Mesenchymal stem cell (in vitro differentiated cells and primary cell): ENCODE measurements around the gene SMIM12.
"Not testable (repeated sequence)": the region's sequence is repeated elsewhere in the genome, so short reads cannot be mapped to it uniquely, and the experiment has no call there.

Source experiments
- DNase-seq: peaks from one replicate; pipeline ENCODE4 v3.0.0-alpha.2; 2013
- H2AFZ ChIP-seq: one replicate; pipeline ENCODE4 v1.6.1; 2013; ENCODE audit warnings: low read depth, mild to moderate bottlenecking, control low read depth, inconsistent platforms, low read length, moderate library complexity
- H2AK5ac ChIP-seq: 2 replicates; pipeline ENCODE4 v1.6.1; 2013; ENCODE audit warnings: low read length, moderate library complexity, mild to moderate bottlenecking, inconsistent platforms; ENCODE audit not compliant: severe bottlenecking
- H2BK120ac ChIP-seq: one replicate; pipeline ENCODE4 v1.6.1; 2013; ENCODE audit warnings: low read depth, mild to moderate bottlenecking, inconsistent platforms, low read length, moderate library complexity
- H2BK12ac ChIP-seq, 2 experiments: one replicate each; pipeline ENCODE4 v1.6.1; 2013; ENCODE audit warnings: inconsistent platforms in 2 of 2, low read length in 2 of 2, mild to moderate bottlenecking in 2 of 2, moderate library complexity in 2 of 2, control low read depth in 1 of 2
- H2BK15ac ChIP-seq: one replicate; pipeline ENCODE4 v1.6.1; 2013; ENCODE audit warnings: mild to moderate bottlenecking, low read depth, inconsistent platforms; ENCODE audit not compliant: poor library complexity, severe bottlenecking
- H2BK5ac ChIP-seq: 2 replicates; pipeline ENCODE4 v1.6.1; 2013; ENCODE audit warnings: low read depth, mild to moderate bottlenecking, low read length, control low read depth, inconsistent platforms; ENCODE audit not compliant: poor library complexity, severe bottlenecking
- H3K14ac ChIP-seq, 2 experiments: one replicate each; pipeline ENCODE4 v1.6.1; 2013; ENCODE audit warnings: inconsistent platforms in 2 of 2, low read length in 2 of 2, control low read depth in 1 of 2, mild to moderate bottlenecking in 1 of 2, moderate library complexity in 1 of 2
- H3K18ac ChIP-seq, 2 experiments: one replicate each; pipeline ENCODE4 v1.6.1; 2013; ENCODE audit warnings: inconsistent platforms in 2 of 2, low read length in 2 of 2, control low read depth in 1 of 2, low read depth in 1 of 2, mild to moderate bottlenecking in 1 of 2
- H3K23ac ChIP-seq, 2 experiments: one replicate each; pipeline ENCODE4 v1.6.1; 2013; ENCODE audit warnings: inconsistent platforms in 2 of 2, low read length in 2 of 2, mild to moderate bottlenecking in 2 of 2, moderate library complexity in 2 of 2, control low read depth in 1 of 2
- H3K27ac ChIP-seq: 2 replicates; pipeline ENCODE4 v1.5.1; 2013; ENCODE audit warnings: mild to moderate bottlenecking, moderate library complexity, low read length, control low read depth, inconsistent platforms; ENCODE audit not compliant: poor library complexity, severe bottlenecking
- H3K27me3 ChIP-seq, 2 experiments: 2 replicates each; pipeline versions ENCODE4 v1.6.1 to v1.7.0; 2013; ENCODE audit warnings: low read length in 2 of 2, mild to moderate bottlenecking in 2 of 2, moderate library complexity in 2 of 2, control low read depth in 1 of 2, inconsistent platforms in 1 of 2; ENCODE audit not compliant: control insufficient read depth in 1 of 2, insufficient read depth in 1 of 2
- H3K36me3 ChIP-seq, 2 experiments: 2 replicates each; pipeline versions ENCODE4 v1.6.1 to v1.7.0; 2013; ENCODE audit warnings: low read length in 2 of 2, control low read depth in 1 of 2, inconsistent platforms in 1 of 2, low read depth in 1 of 2, mild to moderate bottlenecking in 1 of 2; ENCODE audit not compliant: insufficient read depth in 2 of 2, control insufficient read depth in 1 of 2
- H3K4ac ChIP-seq, 2 experiments: one replicate each; pipeline ENCODE4 v1.6.1; 2013; ENCODE audit warnings: inconsistent platforms in 2 of 2, low read length in 2 of 2, mild to moderate bottlenecking in 2 of 2, moderate library complexity in 2 of 2, control low read depth in 1 of 2, low read depth in 1 of 2
- H3K4me1 ChIP-seq: 2 replicates; pipeline ENCODE4 v1.6.1; 2013; ENCODE audit warnings: low read depth, low read length, control low read depth; ENCODE audit not compliant: control insufficient read depth, insufficient read depth
- H3K4me2 ChIP-seq: 2 replicates; pipeline ENCODE4 v1.6.1; 2013; ENCODE audit warnings: low read length, mild to moderate bottlenecking, inconsistent platforms; ENCODE audit not compliant: poor library complexity, severe bottlenecking
- H3K4me3 ChIP-seq, 2 experiments: 2 replicates each; pipeline versions ENCODE4 v1.5.1 to v1.7.0; 2013; ENCODE audit warnings: low read length in 2 of 2, mild to moderate bottlenecking in 2 of 2, control low read depth in 1 of 2, low read depth in 1 of 2; ENCODE audit not compliant: insufficient read depth in 1 of 2
- H3K79me1 ChIP-seq: replicated peaks from 2 replicates; pipeline ENCODE4 v1.6.1; 2013; ENCODE audit warnings: mild to moderate bottlenecking, control low read depth, low read length, inconsistent platforms; ENCODE audit not compliant: poor library complexity, severe bottlenecking
- H3K9ac ChIP-seq: 2 replicates; pipeline ENCODE4 v1.7.0; 2013; ENCODE audit warnings: mild to moderate bottlenecking, low read length, moderate library complexity
- H3K9me3 ChIP-seq: 2 replicates; pipeline ENCODE4 v1.7.0; 2013; ENCODE audit warnings: mild to moderate bottlenecking, low read length; ENCODE audit not compliant: control insufficient read depth
- H4K8ac ChIP-seq: one replicate; pipeline ENCODE4 v1.6.1; 2013; ENCODE audit warnings: inconsistent platforms, mild to moderate bottlenecking, low read length, moderate library complexity
- H4K91ac ChIP-seq: one replicate; pipeline ENCODE4 v1.6.1; 2013; ENCODE audit warnings: mild to moderate bottlenecking, low read length, inconsistent platforms
- WGBS: methylation state at CpG from one replicate; pipeline ENCODE4 v1.1.7; 2013; ENCODE audit warnings: mixed read lengths; 5-methylcytosine and 5-hydroxymethylcytosine counted together

Gene SMIM12

DNA sequence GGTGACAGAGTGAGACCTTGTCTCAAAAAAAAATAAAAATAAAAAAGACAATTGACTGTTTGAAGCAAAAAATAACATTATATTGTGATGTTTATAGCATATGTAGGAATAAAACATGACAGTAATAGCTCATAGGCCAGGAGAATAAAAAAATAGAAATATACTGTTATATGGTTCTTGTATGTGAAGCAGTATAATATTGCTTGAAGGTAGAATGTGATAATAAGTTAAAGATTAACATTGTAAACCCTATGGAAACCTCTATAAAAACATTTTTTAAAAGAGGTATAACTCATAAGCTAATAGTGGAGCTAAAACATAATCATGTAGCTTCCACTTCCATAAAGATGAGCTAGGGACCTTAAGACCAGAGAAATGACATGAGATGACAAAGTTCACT is 43.2 kb downstream of the SMIM12 start:
- H2AFZ ChIP-seq: no peak overlapping the region
- H3K4ac ChIP-seq: no peak overlapping the region
- H3K23ac ChIP-seq: no peak overlapping the region

GRCh38 chr1:34810781-34811180 is 48.8 kb downstream of the SMIM12 start:
- not testable (repeated sequence) for H2AK5ac ChIP-seq, H3K9ac ChIP-seq, H2BK15ac ChIP-seq, H3K27ac ChIP-seq, H3K4me3 ChIP-seq, H2BK120ac ChIP-seq, H4K8ac ChIP-seq, H3K4me2 ChIP-seq, H2BK12ac ChIP-seq, H3K4me1 ChIP-seq, H3K79me1 ChIP-seq, H3K4ac ChIP-seq, H2BK5ac ChIP-seq, H3K18ac ChIP-seq, H3K36me3 ChIP-seq, DNase-seq, H3K23ac ChIP-seq, H2AFZ ChIP-seq, H4K91ac ChIP-seq, H3K27me3 ChIP-seq, H3K14ac ChIP-seq, H3K9me3 ChIP-seq
- no CpG with 5 or more reads among the region's 3 CpGs for WGBS

More for the DNA sequence above, 43.2 kb downstream of the SMIM12 start:
- no peaks in the 10 kb centered on the region for H3K36me3 ChIP-seq
- H3K9ac ChIP-seq: no peak overlapping the region
- no peak overlapping the region for H2BK5ac ChIP-seq
- no peaks in the 10 kb centered on the region for H3K4me1 ChIP-seq
- H2BK12ac ChIP-seq: no peak overlapping the region
- H3K27ac ChIP-seq: no peak overlapping the region
- H2BK120ac ChIP-seq: no peak overlapping the region
- no peaks in the 10 kb centered on the region for H3K9me3 ChIP-seq
- H3K4me3 ChIP-seq: no peak overlapping the region
- H4K91ac ChIP-seq: no peak overlapping the region
- H2AK5ac ChIP-seq: no peak overlapping the region
- no peak overlapping the region for H4K8ac ChIP-seq
- no peak overlapping the region for H3K18ac ChIP-seq
- no peaks in the 10 kb centered on the region for H3K27me3 ChIP-seq
- H3K79me1 ChIP-seq: no peaks in the 10 kb centered on the region
- H3K14ac ChIP-seq: no peak overlapping the region
- no peak overlapping the region for H3K4me2 ChIP-seq
- no peak for DNase-seq
- H2BK15ac ChIP-seq: no peak overlapping the region

DNA sequence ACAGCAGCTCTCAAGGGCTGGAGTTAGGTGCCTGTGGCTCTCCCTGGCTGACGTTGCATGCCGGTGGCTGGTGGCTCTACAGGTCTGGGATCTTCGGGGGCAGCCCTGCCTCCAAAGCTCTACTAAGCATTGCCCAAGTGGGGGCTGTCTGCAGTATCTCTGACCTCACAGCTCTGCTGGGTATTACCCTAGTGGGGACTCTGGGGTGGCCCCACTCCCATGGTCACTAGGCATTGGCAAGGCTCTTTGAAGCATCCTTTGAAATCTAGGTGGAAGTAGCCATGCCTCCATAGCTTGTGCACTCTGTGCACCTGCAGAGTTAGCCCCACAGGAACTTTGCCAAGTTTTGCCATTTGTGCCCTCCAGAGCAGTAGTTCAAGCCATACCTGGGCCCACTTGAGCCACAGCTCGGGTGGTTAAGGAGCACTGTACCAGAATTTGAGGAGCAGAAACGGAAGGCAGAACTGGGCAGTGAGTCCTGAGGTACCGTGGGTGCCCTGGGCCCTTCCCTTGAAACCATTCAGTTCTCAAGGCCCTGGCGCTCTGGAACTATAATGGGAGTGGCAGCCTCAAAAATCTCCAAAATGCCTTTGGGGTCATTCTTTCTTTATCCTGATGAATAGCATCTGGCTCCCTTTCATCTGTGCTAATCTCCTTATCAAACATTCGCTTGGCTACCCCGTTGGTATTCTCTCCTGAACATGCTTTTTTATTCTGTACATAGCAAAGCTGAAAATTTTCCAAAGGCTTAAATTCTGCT is 51.3 kb downstream of the SMIM12 start:
- Histone ChIP-seq H3K79me1 (no peaks in the 10 kb centered on the region), H3K18ac (no peak overlapping the region), H3K27me3 (no peaks in the 10 kb centered on the region), H3K4me3 (no peak overlapping the region), H2AK5ac (no peak overlapping the region), H3K23ac (no peak overlapping the region), H2BK5ac (no peak overlapping the region), H3K27ac (no peak overlapping the region), H3K14ac (no peak overlapping the region), H4K8ac (no peak overlapping the region), H3K9me3 (peaks cover 7% of the 10 kb centered on the region), H3K4me2 (no peak overlapping the region), H2AFZ (no peak overlapping the region), H2BK12ac (no peak overlapping the region), H3K9ac (no peak overlapping the region), H2BK120ac (no peak overlapping the region), H3K36me3 (no peaks in the 10 kb centered on the region), H3K4me1 (no peaks in the 10 kb centered on the region), H2BK15ac (no peak overlapping the region), H4K91ac (no peak overlapping the region), H3K4ac (no peak overlapping the region)
- 74% methylated on average over 9 of the region's 9 CpGs for WGBS
- no peak for DNase-seq

GRCh38 chr1:34806396-34806795 is 53.2 kb downstream of the SMIM12 start:
- Histone ChIP-seq H3K9me3 (peaks cover 7% of the 10 kb centered on the region), H3K36me3 (no peaks in the 10 kb centered on the region), H4K8ac (no peak overlapping the region), H2BK12ac (no peak overlapping the region), H3K4me3 (no peak overlapping the region), H4K91ac (no peak overlapping the region), H3K14ac (no peak overlapping the region), H3K18ac (no peak overlapping the region), H3K27me3 (no peaks in the 10 kb centered on the region), H2AFZ (no peak overlapping the region), H3K23ac (no peak overlapping the region), H3K4ac (no peak overlapping the region), H3K9ac (no peak overlapping the region), H3K79me1 (no peaks in the 10 kb centered on the region), H3K4me1 (no peaks in the 10 kb centered on the region), H2AK5ac (no peak overlapping the region), H2BK15ac (no peak overlapping the region), H3K4me2 (no peak overlapping the region), H2BK5ac (no peak overlapping the region), H3K27ac (no peak overlapping the region), H2BK120ac (no peak overlapping the region)
- 39% methylated on average over 1 of the region's 3 CpGs for WGBS
- DNase-seq: no peak
